GM18907 (cell line): ENCODE measurements around the gene EGFL7.
"Not testable (repeated sequence)": the region's sequence is repeated elsewhere in the genome, so short reads cannot be mapped to it uniquely, and the experiment has no call there.

ENCODE experiments used
- ATAC-seq: cut with Tn5 transposase; IDR thresholded peaks from one replicate; pipeline ENCODE4 v1.9.1; 2021; ENCODE audit warnings: mild to moderate bottlenecking, moderate library complexity; ENCODE audit not compliant: unreplicated experiment

Gene EGFL7

GRCh38 chr9:136695955-136696354, 33.2 kb downstream of the EGFL7 start:
- ATAC-seq: no peak

GRCh38 chr9:136696502-136696901, 33.8 kb downstream of the EGFL7 start:
- no peak for ATAC-seq

- ATAC-seq: no peak
Observed at GRCh38 chr9:136697146-136697820, 34.6 kb downstream of the EGFL7 start.

- no peak for ATAC-seq
Observed at GRCh38 chr9:136697821-136698526, 35.3 kb downstream of the EGFL7 start.

- no peak for ATAC-seq
Observed at GRCh38 chr9:136698635-136699246, 36.0 kb downstream of the EGFL7 start.

- no peak for ATAC-seq
Observed at GRCh38 chr9:136700304-136700703, 37.6 kb downstream of the EGFL7 start.

- ATAC-seq: peak; percentile 63
Observed at GRCh38 chr9:136700959-136701667, 38.4 kb downstream of the EGFL7 start.

- no peak for ATAC-seq
Observed at GRCh38 chr9:136701668-136702053, 38.9 kb downstream of the EGFL7 start.

GRCh38 chr9:136703276-136703860, 40.7 kb downstream of the EGFL7 start:
- no peak for ATAC-seq

GRCh38 chr9:136704741-136705140, 42.0 kb downstream of the EGFL7 start:
- ATAC-seq: not testable (repeated sequence)

- no peak for ATAC-seq
Observed at GRCh38 chr9:136705564-136705963, 42.8 kb downstream of the EGFL7 start.

GRCh38 chr9:136707011-136707410, 44.3 kb downstream of the EGFL7 start:
- ATAC-seq: no peak

- no peak for ATAC-seq
Observed at GRCh38 chr9:136707849-136708517, 45.3 kb downstream of the EGFL7 start.

GRCh38 chr9:136709454-136710109, 46.9 kb downstream of the EGFL7 start:
- ATAC-seq: no peak

GRCh38 chr9:136710543-136710942, 47.8 kb downstream of the EGFL7 start:
- no peak for ATAC-seq

GRCh38 chr9:136711219-136711648, 48.5 kb downstream of the EGFL7 start:
- ATAC-seq: not testable (repeated sequence)

- ATAC-seq: no peak
Observed at GRCh38 chr9:136711751-136712689, 49.3 kb downstream of the EGFL7 start, which contains the start of gene DIPK1B. TSS of gene DIPK1B (plus strand) at chr9:136712572. CDS start at chr9:136712666, 94 bp downstream.

- ATAC-seq: no peak
Observed at GRCh38 chr9:136712690-136713544, 50.2 kb downstream of the EGFL7 start.
